Stimulated activated CD4-positive, alpha-beta T cell treated with anti-CD3 and anti-CD28 coated beads, TNF-alpha, amount 100 ng/mL, for 1 hour (primary cell): ENCODE measurements around the gene RAB11FIP3.
"Not testable (repeated sequence)": the region's sequence is repeated elsewhere in the genome, so short reads cannot be mapped to it uniquely, and the experiment has no call there.

Source experiments
- DNase-seq, 3 donors: peaks; one replicate each; pipeline ENCODE4 v3.0.0-alpha.2; 2020; ENCODE audit warnings: low read depth in 3 of 3, low spot score in 1 of 3

RAB11FIP3 gene

DNA sequence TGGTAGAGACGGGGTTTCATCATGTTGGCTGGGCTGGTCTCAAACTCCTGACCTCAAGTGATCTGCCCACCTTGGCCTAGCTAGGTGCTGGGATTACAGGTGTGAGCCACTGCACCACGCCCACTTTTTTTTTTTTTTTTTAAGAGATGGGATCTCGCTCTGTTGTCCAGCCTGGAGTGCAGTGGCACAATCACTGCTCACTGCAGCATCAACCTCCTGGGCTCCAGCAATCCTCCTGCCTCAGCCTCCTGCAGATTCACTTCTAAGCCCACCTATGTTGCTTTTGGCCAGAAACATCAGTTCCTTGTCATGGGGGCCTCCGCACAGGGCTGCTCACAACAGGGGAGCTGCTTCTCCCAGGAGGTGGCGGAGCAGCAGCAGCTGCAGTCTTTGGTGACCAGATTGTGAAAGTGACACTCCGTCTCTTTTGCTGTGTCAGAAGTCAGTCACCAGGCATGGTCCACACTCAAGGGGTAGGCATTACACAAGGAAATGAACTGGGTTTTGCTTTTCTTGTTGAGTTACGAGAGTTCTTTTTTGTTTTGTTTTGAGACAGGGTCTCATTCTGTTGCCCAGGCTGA, 32.9 kb upstream of the RAB11FIP3 start:
- DNase-seq = no peak

DNA sequence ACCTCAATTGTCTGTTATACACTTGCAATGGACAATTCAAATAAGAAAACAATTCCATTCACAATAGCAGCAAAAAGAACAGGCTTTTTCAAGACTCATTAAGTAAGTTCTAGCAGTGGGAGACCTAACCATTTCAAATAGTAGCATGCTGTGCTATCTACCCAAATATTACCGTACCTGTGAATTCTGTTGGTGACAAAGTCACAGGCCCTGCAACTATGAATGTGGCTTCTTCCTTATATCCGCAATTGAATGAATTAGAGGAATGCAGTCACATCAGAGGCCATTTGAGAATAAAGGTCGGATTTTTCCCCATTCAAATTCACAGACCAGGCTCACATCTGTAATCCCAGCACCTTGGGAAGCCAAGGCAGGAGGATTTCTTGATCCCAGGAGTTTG, 29.2 kb upstream of the RAB11FIP3 start:
- no peak for DNase-seq

DNA sequence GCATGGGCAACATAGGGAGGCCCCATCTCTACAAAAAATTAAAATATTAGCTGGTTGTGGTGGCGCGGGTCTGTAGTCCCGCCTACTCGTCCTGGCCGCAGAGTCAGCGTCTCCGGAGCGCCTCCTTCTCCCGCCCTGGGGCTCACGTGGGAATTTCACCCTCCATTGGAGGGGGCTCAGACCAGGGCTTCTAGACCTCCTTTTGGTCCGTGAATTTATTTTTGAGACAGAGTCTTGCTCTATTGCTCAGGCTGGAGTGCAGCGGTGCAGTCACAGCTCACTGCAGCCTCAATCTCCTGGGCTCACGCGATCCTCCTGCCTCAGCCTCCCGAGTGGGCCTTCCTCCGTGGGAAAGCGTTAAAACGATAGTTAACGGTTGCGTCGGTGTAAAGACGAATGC, 28.8 kb upstream of the RAB11FIP3 start:
- DNase-seq = no peak

DNA sequence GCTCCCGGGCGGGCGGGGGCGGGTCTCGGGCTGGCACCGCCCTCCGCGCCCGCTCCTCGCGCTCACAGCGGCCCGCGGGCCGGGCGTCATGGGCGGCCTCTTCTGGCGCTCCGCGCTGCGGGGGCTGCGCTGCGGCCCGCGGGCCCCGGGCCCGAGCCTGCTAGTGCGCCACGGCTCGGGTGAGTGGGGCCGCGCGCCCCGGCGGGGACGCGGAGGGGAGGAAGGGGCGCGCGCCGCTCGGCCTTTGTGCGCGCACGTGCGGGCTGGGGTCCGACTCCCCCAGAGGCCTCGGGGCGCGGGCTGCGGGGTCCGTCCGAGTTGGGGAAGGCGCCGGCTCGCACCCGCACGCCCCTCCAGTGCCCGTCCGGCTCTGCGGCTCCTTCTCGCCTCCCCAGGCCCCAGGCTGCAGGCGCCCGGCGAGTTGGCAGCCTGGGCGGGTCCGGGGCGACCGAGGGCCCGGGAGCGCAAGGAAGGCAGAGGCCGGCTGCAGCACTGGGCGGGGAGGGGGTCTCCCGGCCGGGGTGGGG, 28.3 kb upstream of the RAB11FIP3 start, which contains the start of gene NME4:
Gene NME4 (plus strand): TSS at position 65 of the 527 bp plus-strand sequence. CDS start 24 bp downstream, at position 89.
- DNase-seq = no peak

DNA sequence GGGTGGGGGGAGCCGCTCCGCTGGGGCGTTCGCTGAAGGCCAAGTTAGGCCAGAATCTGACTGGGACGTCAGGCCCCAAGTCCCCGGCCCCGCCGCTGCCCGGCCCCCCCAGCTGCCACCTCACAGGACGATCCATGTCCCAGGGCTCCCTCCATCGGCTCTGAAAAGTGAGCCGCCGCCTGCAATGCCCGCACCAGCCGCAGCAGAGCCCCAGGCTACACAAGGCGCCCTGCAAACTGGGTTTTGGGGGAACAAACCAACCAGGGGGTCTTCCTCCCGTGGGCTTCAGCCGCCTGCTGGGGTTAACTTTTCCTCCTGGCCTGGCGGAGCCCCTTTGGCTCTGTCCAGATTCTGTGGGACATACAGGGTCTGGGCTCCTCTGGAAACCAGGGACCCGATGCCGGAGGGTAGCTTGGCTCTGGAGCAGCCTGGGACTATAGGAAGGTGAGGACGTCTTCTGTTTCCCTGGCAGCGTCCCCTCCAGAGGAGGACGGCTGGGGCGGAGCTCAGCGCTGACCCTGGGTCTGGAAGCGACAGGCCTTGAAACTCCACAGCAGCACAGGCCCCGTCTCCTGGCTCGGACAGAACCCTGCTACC, 27.6 kb upstream of the RAB11FIP3 start:
- no peak for DNase-seq

DNA sequence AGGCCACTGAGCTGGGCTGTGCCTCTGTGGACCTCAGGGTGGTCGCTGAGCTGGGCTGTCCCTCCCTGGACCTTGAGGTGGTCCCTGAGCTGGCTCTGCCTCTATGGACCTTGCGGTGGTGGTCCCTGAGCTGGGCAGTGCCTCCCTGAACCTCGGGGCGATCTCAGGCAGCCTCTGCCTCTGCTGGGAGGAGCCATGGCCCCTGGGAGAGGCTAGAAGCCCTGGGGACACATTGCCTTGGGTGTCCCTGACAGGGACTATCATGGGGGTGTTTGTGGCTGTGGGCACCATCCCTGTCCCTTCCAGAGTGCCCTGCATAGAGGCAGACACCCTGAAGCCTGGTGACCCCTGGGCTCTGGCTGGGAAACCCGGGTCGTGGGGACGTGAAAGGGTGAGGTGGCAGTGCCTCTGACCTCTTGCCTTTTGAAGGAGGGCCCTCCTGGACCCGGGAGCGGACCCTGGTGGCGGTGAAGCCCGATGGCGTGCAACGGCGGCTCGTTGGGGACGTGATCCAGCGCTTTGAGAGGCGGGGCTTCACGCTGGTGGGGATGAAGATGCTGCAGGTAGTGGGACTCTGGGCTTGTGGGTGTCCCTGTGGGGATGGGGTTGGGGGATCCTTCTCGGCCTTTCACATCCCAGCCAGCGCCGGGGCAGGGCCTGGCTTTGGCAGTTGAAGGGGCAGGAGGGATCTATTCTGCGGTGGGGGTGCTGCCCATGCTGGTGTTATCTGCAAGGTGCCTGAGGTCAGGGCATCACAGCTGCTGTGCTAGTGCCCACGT, 26.7 kb upstream of the RAB11FIP3 start:
- DNase-seq = no peak

DNA sequence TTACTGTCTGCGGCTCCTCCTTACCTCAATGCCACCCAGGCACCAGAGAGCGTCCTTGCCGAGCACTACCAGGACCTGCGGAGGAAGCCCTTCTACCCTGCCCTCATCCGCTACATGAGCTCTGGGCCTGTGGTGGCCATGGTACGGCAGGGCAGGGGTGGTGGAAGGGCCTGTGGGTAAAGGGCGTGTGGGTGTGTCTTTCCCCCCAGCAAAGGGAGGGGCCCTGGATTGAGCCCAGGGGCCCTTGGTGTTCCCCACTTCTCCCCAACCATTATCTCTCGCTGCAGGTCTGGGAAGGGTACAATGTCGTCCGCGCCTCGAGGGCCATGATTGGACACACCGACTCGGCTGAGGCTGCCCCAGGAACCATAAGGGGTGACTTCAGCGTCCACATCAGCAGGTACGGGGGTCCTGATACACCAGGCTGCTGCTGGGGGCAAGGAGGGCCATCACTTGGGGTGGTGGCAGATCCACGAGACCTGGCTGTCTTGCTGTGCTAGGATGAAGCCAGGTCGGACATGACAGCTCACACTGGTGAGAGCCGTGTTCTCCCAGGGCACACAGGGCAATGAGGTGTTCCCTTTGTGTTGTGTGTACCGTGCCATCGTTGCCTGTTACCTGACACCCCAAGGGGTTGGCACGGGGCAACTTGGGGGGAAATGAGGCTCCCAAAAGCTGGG, 26.0 kb upstream of the RAB11FIP3 start:
- no peak for DNase-seq

DNA sequence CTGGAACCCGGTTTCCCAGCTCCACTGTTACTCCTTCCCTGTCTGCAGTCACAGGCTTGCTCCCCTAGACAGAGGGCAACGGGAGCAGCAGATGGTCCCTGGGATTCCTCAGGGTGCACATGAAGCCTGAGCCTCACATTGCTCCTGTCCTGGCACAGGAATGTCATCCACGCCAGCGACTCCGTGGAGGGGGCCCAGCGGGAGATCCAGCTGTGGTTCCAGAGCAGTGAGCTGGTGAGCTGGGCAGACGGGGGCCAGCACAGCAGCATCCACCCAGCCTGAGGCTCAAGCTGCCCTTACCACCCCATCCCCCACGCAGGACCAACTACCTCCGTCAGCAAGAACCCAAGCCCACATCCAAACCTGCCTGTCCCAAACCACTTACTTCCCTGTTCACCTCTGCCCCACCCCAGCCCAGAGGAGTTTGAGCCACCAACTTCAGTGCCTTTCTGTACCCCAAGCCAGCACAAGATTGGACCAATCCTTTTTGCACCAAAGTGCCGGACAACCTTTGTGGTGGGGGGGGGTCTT, 25.3 kb upstream of the RAB11FIP3 start:
- no peak for DNase-seq

DNA sequence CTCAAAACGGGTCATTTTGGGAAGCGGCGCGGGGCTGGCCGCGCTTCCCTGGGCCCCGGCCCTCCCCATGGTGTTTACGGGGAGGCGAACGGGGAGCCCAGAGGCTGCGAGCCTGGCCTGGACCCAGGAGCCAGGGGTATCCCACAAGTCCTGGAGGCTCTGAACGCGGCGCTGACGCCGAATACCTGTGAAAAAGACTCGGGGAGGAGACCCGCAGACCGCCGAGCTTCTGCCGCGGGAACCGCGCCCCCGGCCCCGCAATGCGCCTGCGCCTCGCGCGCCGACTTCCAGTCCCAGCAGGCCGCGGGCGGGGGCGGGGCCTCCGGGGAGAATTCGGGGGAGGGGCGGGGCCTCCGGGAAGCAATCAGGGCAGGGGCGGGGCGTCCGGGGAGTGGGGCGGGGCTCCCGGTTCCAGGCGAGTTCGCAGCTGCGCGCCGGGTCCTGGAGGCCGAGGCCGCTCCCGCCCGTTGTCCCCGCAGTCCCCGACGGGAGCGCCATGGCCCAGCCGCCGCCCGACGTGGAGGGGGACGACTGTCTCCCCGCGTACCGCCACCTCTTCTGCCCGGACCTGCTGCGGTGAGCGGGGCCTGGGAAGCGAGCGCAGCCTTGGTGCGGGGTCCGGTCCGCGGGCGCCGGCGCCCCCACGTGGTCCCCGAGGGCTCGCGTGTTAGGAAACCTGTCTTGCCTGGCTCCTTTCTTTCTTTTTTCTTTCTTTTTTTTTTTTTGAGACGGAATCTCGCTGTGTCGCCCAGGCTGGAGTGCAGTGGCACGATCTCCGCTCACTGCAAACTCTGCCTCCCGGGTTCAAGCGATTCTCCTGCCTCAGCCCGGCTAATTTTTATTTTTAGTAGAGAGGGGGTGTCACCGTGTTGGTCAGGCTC, 23.7 kb upstream of the RAB11FIP3 start, which contains the start of gene DECR2:
Gene DECR2 (plus strand): TSS at position 418 of the 881 bp plus-strand sequence. CDS start 79 bp downstream, at position 497.
- peak; percentile 96 to 100 (median 97) for DNase-seq

DNA sequence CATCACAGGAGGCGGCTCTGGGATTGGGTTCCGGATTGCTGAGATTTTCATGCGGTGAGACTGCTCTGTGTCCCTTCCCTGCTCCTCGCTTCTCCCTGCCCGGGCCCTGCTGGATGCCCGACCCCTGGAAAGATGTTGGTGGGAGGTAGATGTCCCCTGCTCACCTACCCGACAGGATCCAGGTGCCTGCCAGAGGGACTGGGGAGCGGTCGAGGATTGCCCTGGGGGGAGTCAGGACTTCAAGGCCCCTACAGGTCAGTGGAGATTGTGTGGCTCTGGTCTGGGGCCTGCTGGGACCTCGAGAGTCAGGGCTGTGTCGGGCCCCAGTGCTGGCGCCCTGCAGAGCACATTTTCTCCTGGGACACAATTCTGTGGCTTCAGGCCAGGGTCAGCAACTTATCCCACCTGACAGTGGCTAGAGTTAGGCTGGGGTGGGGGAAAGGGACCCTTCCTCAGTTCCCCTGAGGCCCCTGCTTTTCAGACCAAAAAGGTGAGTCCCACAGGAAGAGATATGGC, 20.4 kb upstream of the RAB11FIP3 start:
- no peak for DNase-seq

DNA sequence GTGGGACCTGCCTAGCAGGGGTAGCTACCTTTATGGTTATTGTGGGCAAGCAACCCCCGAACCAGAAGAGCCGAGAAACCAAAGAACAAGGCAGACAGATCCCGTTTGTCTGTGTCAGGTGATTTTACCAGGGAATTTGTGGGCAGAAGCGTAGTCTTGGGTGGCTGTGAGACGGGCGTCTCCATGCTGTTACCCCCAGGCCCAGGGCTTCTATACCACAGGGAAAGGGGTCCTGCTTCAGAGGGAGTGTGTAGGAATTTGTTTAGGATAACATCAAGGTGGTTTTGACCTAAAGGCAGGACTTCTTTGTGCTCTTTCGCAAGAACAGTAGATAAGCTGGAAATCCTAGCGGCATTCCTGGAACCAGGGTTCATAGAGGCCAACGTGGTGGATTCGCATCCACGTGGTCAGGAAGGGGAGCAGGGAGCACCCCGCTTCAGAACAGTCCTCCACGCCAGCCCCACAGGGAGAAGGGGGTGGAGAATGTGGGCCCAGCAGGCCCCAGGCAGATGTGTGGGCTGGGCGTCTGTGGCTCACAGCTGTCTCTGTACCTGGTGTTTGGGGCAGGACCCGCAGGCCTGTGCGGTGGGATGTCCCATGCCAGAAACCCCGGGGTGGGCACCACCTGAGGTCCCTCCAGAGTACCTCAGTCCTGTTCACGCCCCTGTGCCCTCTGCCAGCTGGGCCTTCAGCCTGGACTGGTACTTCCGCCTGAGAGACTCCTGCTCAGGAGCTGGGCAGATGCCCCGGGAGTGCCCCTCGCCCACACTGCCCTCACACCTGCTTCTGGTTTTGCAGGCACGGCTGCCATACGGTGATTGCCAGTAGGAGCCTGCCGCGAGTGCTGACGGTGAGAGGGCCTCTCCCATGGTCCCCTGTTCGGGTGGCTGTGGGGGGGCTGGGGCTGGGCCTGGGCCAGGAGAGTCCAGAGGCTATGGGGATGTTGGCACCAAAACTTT, 19.6 kb upstream of the RAB11FIP3 start:
- no peak for DNase-seq

DNA sequence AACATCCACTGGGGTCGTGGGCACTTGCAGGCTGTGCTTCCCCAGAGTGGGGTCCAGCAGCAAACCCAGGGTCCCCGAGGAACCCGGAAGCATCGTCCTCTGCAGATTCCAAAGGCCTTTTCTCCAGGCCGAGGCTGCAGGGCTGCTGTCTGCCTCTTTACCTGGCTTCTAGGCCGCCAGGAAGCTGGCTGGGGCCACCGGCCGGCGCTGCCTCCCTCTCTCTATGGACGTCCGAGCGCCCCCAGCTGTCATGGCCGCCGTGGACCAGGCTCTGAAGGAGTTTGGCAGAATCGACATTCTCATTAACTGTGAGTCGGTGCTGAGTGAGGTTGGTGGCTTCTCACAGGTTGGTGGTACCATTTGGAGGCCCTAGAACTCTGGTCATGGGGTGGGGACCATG, 18.2 kb upstream of the RAB11FIP3 start:
- no peak for DNase-seq

DNA sequence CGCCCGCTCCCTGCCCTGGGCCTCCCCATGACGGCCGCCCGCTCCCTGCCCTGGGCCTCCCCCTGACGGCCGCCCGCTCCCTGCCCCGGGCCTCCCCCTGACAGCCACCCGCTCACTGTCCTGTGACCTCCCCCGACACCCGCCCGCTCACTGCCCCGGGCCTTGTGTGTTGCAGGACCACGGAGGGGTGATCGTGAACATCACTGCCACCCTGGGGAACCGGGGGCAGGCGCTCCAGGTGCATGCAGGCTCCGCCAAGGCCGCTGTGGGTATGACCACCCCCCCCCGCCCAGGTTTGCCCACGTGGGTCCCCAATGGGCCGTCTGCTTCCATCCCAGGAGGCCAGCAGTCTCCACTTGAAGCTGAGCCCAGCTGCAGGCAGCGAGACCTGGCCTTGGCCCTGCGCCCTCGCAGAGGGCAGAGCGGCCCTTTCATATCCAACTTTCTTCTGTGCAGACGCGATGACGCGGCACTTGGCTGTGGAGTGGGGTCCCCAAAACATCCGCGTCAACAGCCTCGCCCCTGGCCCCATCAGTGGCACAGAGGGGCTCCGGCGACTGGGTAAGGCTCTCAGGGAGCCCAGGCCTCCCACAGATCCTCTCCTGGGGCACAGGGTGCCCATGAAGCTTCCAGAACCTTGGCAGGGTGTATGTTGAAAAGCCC, 14.8 kb upstream of the RAB11FIP3 start:
- DNase-seq = no peak

DNA sequence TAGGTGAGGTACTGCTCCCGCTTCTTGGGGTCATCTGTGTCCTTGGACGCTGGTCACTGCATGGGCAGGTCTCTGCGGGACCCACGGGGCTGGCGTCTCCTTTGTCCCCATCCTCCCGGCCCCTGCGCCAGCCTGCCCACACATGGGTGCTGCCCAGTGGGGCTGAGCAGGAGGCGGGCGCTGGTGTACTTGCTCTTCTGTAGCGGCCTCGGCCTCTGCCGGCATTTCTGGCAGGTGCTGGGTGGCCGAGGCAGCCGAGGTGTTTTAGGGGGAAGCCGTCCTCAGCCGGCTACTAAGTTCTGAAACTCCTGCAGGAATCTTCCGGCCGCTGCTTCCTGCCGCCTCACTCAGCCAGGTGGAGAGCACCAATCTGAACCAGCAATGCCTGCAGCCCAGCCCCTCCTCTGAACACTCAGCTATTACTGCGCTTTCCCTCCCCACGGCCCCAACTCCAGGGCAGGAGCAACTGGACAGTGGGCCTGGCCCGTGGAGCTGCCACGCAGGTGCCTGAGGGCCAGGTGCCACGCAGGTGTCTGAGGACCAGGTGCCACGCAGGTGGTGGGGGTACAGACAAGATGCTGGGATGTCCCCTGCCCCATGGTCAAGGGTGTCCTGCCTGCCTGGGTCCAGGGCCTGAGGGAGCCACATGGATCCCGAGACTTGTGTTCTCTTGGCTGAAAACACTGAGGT, 13.7 kb upstream of the RAB11FIP3 start:
- no peak for DNase-seq

DNA sequence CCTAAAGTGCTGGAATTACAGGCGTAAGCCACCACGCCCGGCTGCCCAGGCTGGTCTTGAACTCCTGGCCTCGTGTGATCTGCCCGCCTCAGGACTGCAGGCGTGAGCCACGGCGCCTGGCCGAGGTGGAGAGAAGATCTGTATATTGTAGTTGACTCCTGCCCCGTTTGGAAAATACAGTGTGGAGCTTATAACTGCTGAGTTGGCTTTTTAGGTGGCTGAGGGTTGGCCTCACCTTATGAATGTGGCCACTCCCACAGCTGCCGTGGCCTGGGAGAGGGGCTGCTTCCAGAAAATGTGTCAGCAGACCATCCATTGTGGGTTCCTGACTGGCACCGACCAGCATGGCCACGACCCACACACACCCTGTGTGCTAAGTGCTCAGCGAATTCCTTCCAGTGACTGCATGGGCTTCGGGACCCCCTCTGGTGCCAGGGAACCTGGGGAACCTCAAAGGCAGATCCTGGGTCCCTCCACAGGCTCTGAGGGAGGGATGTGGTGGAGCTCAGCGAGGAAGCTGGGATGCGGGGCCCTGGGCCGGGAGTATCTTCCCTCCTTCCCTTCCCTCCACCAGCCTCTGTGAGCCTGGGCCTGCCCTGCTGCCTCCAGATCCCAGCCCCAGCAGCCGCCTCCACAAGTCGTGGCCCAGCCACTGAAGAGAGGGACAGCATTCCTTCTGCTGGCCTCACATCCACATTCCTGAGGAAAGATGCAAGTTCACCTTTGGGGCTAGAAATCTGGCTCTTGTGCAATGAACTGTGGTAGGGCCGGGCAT, 10.9 kb upstream of the RAB11FIP3 start:
- no peak for DNase-seq

DNA sequence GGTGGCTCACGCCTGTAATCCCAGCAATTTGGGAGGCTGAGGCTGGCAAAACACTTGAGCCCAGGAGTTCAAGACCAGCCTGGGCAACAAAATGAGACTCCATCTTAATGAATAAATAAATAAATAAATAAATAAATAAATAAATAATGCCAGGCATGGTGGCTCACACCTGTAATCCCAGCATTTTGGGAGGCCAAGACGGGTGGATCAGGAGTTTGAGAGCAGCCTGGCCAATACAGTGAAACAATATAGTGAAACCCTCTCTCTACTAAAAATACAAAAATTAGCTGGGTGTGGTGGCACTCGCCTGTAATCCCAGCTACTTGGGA, 10.3 kb upstream of the RAB11FIP3 start:
- not testable (repeated sequence) for DNase-seq

DNA sequence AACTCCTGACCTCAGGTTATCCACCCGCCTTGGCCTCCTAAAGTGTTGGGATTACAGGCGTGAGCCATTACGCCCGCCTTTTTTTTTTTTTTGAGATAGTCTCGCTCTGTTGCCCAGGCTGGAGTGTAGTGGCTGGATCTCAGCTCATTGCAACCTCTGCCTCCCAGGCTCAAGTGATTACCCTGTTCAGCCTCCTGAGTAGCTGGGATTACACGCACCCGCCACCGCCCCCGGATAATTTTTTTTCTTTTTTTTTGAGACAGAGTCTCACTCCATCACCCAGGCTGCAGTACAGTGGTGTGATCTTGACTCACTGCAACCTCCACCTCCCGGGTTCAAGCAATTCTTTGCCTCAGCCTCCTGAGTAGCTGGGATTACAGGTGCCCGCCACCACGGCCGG, 3.3 kb upstream of the RAB11FIP3 start:
- not testable (repeated sequence) for DNase-seq
